HepG2 (cell line): ENCODE results near the gene AGAP1. TPM values are rescaled to one million over a fixed set of nuclear protein-coding genes. Genes with fewer than 3 reads are reported as not detected.

Source experiments
- ATAC-seq: fragments of 200-7000 bp; cut with Tn5 transposase; 3 replicates; pipeline ENCODE4 v1.9.1; 2020; ENCODE audit warnings: mild to moderate bottlenecking, moderate library complexity
- BruUV-seq: library from RNA; stranded (reverse); fragments of 400-500 nt; replicated peaks from 2 replicates; lab custom pipeline; 2021; lab: Mats Ljungman, UMichigan
- CTCF ChIA-PET: fragments of 300-600 bp; formaldehyde crosslinking; extraction: SDS; loops from one replicate; lab custom pipeline; 2021; ENCODE audit warnings: low total read pairs, inconsistent platforms, low intra/inter-chr PET ratio; lab: Yijun Ruan, JAX
- POLR2A ChIA-PET: fragments of 350-600 bp; sonication (Branson Sonifier 250); formaldehyde crosslinking; loops from one replicate; lab custom pipeline; 2020; ENCODE audit warnings: antibody characterized with exemption, inconsistent platforms; lab: Yijun Ruan, JAX
- DNase-seq: peaks from one replicate; pipeline ENCODE4 v3.0.0-alpha.2; 2015; ENCODE audit warnings: low spot score
- FAIRE-seq: peaks from 3 replicates; lab custom pipeline; 2011; peaks lifted over from hg19 to GRCh38; lab: Jason Lieb, UNC
- H2AFZ ChIP-seq: one replicate; pipeline ENCODE4 v1.6.1; 2011; ENCODE audit warnings: low read length, inconsistent platforms
- H3K27ac ChIP-seq: fragments of 300-600 bp; 3 replicates; pipeline ENCODE4 v1.8.0; 2011; ENCODE audit warnings: mixed run types, mild to moderate bottlenecking, mixed read lengths, low read length, inconsistent platforms; ENCODE audit not compliant: insufficient read depth; ENCODE audit errors: extremely low read length
- H3K27me3 ChIP-seq, 2 experiments: fragments of 200-600 bp in 1 of 2; 2 replicates in 1 of 2; 3 replicates in 1 of 2; pipeline versions ENCODE4 v1.6.0 to v1.8.0; 2011; ENCODE audit warnings: low read length in 2 of 2, mild to moderate bottlenecking in 2 of 2, moderate library complexity in 2 of 2, inconsistent platforms in 1 of 2; ENCODE audit not compliant: insufficient read depth in 2 of 2, control insufficient read depth in 1 of 2
- H3K36me3 ChIP-seq, 2 experiments: fragments of 200-600 bp in 1 of 2; replicated peaks in 1 of 2; 2 replicates in 1 of 2; 3 replicates in 1 of 2; pipeline versions ENCODE4 v1.5.1 to v1.8.0; 2011; ENCODE audit warnings: low read length in 2 of 2, inconsistent platforms in 1 of 2; ENCODE audit not compliant: insufficient read depth in 2 of 2, control insufficient read depth in 1 of 2
- H3K4me1 ChIP-seq: 2 replicates; pipeline ENCODE4 v1.5.1; 2012; ENCODE audit warnings: low read length, inconsistent platforms; ENCODE audit not compliant: insufficient read depth
- H3K4me2 ChIP-seq: 2 replicates; pipeline ENCODE4 v1.6.0; 2011; ENCODE audit warnings: low read depth, low read length, inconsistent platforms
- H3K4me3 ChIP-seq, 3 experiments: fragments of 200-600 bp in 1 of 3; sonication (generic), shearing (Covaris generic) in 1 of 3; replicated peaks in 1 of 3; 2 replicates each; pipeline ENCODE4 v1.5.1; 2011 to 2016; ENCODE audit warnings: low read length in 3 of 3, inconsistent platforms in 2 of 3, low read depth in 2 of 3, mild to moderate bottlenecking in 2 of 3, control low read depth in 1 of 3, mixed read lengths in 1 of 3; ENCODE audit not compliant: insufficient read depth in 1 of 3
- H3K79me2 ChIP-seq: one replicate; pipeline ENCODE4 v1.6.1; 2011; ENCODE audit warnings: low read length, inconsistent platforms; ENCODE audit not compliant: insufficient read depth
- H3K9ac ChIP-seq: 2 replicates; pipeline ENCODE4 v1.6.0; 2011; ENCODE audit warnings: mild to moderate bottlenecking, low read depth, low read length, inconsistent platforms; ENCODE audit not compliant: insufficient read depth
- H3K9me3 ChIP-seq: 2 replicates; pipeline ENCODE4 v1.5.1; 2012; ENCODE audit warnings: mild to moderate bottlenecking, low read length
- H4K20me1 ChIP-seq: 2 replicates; pipeline ENCODE4 v1.6.0; 2011; ENCODE audit warnings: inconsistent platforms, mild to moderate bottlenecking, low read length, moderate library complexity; ENCODE audit not compliant: insufficient read depth
- ARNT ChIP-seq: fragments of 450-650 bp; IDR thresholded peaks from 2 replicates; pipeline ENCODE4 v1.6.1; 2017
- FOSL1 ChIP-seq: sonication (generic); formaldehyde crosslinking; IDR thresholded peaks from 2 replicates; pipeline ENCODE4 v1.9.0; 2021; ENCODE audit warnings: missing genetic modification reagents, borderline replicate concordance
- NFIC ChIP-seq: IDR thresholded peaks from 2 replicates; pipeline ENCODE4 v1.6.1; 2012; ENCODE audit warnings: mild to moderate bottlenecking, low read length, inconsistent platforms
- NR2F2 ChIP-seq: IDR thresholded peaks from 2 replicates; pipeline ENCODE4 v1.6.1; 2012; ENCODE audit warnings: low read depth, inconsistent platforms, borderline replicate concordance
- RAD21 ChIP-seq: fragments of 450-650 bp; formaldehyde crosslinking; IDR thresholded peaks from 2 replicates; pipeline ENCODE4 v1.5.0; 2020; ENCODE audit warnings: mild to moderate bottlenecking
- RFX1 ChIP-seq: fragments of 450-650 bp; IDR thresholded peaks from 2 replicates; pipeline ENCODE4 v1.6.1; 2017
- TBP ChIP-seq: sonication (generic); formaldehyde crosslinking; IDR thresholded peaks from 2 replicates; pipeline ENCODE4 v1.5.0; 2020; ENCODE audit warnings: missing genetic modification reagents
- TOPORS ChIP-seq: sonication (generic); formaldehyde crosslinking; IDR thresholded peaks from 2 replicates; pipeline ENCODE4 v1.8.0; 2023; ENCODE audit warnings: mild to moderate bottlenecking, missing genetic modification reagents
- ZNF256 ChIP-seq: sonication (generic); formaldehyde crosslinking; conservative IDR thresholded peaks from 2 replicates; pipeline ENCODE4 v1.4.0; 2020; ENCODE audit warnings: missing genetic modification reagents
- ZNF33A ChIP-seq: sonication (generic); formaldehyde crosslinking; IDR thresholded peaks from 2 replicates; pipeline ENCODE4 v1.5.1; 2020; ENCODE audit warnings: missing genetic modification reagents, mild to moderate bottlenecking, moderate library complexity, borderline replicate concordance
- WGBS: methylation state at CpG from one replicate; pipeline ENCODE4 v1.1.6; 2017; ENCODE audit warnings: low lambda C conversion rate; 5-methylcytosine and 5-hydroxymethylcytosine counted together
- in situ Hi-C: cut with HindIII; loops from 2 replicates; pipeline ENCODE4 v1.10.0; 2017; ENCODE audit warnings: low pct_unique_long_range_greater_than_20kb; ENCODE audit not compliant: extremely low pct_ligation_motif_present
- intact Hi-C: fragments of 100-400 bp; cut with micrococcal nuclease; formaldehyde crosslinking; loops from one replicate; pipeline ENCODE4 v1.10.0; 2022; ENCODE audit not compliant: unreplicated experiment
- polyA plus RNA-seq, 8 experiments: library from polyadenylated mRNA; depleted of rRNA in 3 of 8; stranded (reverse) in 7 of 8; unstranded in 1 of 8; fragments of >200 nt; fragmentation: Illumina TruSeq in 4 of 8; extraction: Trizol in 4 of 8; gene quantifications; 2 replicates each; pipeline versions ENCODE4 v1.2.1 to v1.2.3, GENCODE V29; 2011 to 2016; ENCODE audit warnings: low read depth in 4 of 8, missing spikeins in 1 of 8, mixed read lengths in 1 of 8; ENCODE audit not compliant: insufficient read depth in 1 of 8
- total RNA-seq, 5 experiments: library from RNA; depleted of rRNA; stranded (reverse); fragments of >200 nt; fragmentation: Illumina TruSeq; extraction: Trizol; gene quantifications; 2 replicates each; pipeline ENCODE4 v1.2.3, GENCODE V29; 2016; ENCODE audit warnings: low read depth in 1 of 5
- TF ChIP-seq, protein P1 (sequence below): sonication (generic); formaldehyde crosslinking; conservative IDR thresholded peaks from 2 replicates; pipeline ENCODE4 v1.4.0; 2020; ENCODE audit warnings: missing genetic modification reagents
- TF ChIP-seq, protein P2 (sequence below): sonication (generic); formaldehyde crosslinking; IDR thresholded peaks from 2 replicates; pipeline ENCODE4; 2020; ENCODE audit warnings: missing genetic modification reagents, mild to moderate bottlenecking, borderline replicate concordance
- TF ChIP-seq, protein P3 (sequence below): sonication (generic); formaldehyde crosslinking; IDR thresholded peaks from 2 replicates; pipeline ENCODE4 v1.8.0; 2022; ENCODE audit warnings: mild to moderate bottlenecking, missing genetic modification reagents; ENCODE audit not compliant: insufficient replicate concordance
- TF ChIP-seq, protein P4 (sequence below): sonication (generic); formaldehyde crosslinking; IDR thresholded peaks from 2 replicates; pipeline ENCODE4 v1.5.0; 2020; ENCODE audit warnings: missing genetic modification reagents, mild to moderate bottlenecking, borderline replicate concordance

Gene AGAP1
- total and polyA plus RNA-seq, 2 of the 13 experiments (the other 11 are each of a cell fraction or from before 2014, with no cell fraction given) = 21.2 to 32.7 TPM

DNA sequence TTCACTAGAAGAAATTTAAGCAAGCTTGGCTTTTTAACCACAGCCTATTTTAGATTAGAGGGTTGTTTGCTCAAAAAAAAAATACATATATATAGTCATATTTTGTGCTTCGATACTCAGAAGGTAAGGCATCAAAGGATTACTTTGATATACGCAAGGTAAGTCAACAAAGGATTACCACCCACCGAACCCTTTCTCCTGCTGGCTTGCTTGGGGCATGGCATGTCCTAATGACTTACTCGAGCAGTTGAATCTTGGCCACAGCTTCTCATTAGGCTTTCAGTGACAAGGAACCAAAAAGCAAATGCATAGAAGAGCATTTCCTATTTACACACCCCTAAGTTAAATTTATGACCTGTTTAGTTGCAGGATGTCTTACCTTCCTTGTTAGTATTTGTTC, 295.7 kb downstream of the AGAP1 start:
- POLR2A ChIA-PET = no interaction called here
- H3K4me1 ChIP-seq = no peaks in the 10 kb centered on the region
- TF ChIP-seq RFX1 = no peak
- TF ChIP-seq ARNT = no peak
- TF ChIP-seq TOPORS (CRISPR knock-in tag) = no peak
- TF ChIP-seq, protein P1, sequence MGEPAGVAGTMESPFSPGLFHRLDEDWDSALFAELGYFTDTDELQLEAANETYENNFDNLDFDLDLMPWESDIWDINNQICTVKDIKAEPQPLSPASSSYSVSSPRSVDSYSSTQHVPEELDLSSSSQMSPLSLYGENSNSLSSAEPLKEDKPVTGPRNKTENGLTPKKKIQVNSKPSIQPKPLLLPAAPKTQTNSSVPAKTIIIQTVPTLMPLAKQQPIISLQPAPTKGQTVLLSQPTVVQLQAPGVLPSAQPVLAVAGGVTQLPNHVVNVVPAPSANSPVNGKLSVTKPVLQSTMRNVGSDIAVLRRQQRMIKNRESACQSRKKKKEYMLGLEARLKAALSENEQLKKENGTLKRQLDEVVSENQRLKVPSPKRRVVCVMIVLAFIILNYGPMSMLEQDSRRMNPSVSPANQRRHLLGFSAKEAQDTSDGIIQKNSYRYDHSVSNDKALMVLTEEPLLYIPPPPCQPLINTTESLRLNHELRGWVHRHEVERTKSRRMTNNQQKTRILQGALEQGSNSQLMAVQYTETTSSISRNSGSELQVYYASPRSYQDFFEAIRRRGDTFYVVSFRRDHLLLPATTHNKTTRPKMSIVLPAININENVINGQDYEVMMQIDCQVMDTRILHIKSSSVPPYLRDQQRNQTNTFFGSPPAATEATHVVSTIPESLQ (CRISPR knock-in tag) = no peak
- TF ChIP-seq, protein P2, sequence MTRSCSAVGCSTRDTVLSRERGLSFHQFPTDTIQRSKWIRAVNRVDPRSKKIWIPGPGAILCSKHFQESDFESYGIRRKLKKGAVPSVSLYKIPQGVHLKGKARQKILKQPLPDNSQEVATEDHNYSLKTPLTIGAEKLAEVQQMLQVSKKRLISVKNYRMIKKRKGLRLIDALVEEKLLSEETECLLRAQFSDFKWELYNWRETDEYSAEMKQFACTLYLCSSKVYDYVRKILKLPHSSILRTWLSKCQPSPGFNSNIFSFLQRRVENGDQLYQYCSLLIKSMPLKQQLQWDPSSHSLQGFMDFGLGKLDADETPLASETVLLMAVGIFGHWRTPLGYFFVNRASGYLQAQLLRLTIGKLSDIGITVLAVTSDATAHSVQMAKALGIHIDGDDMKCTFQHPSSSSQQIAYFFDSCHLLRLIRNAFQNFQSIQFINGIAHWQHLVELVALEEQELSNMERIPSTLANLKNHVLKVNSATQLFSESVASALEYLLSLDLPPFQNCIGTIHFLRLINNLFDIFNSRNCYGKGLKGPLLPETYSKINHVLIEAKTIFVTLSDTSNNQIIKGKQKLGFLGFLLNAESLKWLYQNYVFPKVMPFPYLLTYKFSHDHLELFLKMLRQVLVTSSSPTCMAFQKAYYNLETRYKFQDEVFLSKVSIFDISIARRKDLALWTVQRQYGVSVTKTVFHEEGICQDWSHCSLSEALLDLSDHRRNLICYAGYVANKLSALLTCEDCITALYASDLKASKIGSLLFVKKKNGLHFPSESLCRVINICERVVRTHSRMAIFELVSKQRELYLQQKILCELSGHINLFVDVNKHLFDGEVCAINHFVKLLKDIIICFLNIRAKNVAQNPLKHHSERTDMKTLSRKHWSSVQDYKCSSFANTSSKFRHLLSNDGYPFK (CRISPR knock-in tag) = no peak
- TF ChIP-seq NR2F2 = no peak
- no peak for TF ChIP-seq ZNF256 (CRISPR knock-in tag)
- TF ChIP-seq ZNF33A = no peak
- TF ChIP-seq RAD21 (CRISPR knock-in tag) = no peak
- TF ChIP-seq NFIC = no peak
- TF ChIP-seq TBP (CRISPR knock-in tag) = no peak
- TF ChIP-seq, protein P3, sequence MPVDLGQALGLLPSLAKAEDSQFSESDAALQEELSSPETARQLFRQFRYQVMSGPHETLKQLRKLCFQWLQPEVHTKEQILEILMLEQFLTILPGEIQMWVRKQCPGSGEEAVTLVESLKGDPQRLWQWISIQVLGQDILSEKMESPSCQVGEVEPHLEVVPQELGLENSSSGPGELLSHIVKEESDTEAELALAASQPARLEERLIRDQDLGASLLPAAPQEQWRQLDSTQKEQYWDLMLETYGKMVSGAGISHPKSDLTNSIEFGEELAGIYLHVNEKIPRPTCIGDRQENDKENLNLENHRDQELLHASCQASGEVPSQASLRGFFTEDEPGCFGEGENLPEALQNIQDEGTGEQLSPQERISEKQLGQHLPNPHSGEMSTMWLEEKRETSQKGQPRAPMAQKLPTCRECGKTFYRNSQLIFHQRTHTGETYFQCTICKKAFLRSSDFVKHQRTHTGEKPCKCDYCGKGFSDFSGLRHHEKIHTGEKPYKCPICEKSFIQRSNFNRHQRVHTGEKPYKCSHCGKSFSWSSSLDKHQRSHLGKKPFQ (CRISPR knock-in tag) = no peak
- TF ChIP-seq, protein P4, sequence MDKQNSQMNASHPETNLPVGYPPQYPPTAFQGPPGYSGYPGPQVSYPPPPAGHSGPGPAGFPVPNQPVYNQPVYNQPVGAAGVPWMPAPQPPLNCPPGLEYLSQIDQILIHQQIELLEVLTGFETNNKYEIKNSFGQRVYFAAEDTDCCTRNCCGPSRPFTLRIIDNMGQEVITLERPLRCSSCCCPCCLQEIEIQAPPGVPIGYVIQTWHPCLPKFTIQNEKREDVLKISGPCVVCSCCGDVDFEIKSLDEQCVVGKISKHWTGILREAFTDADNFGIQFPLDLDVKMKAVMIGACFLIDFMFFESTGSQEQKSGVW = no peak
- no peak for TF ChIP-seq FOSL1 (CRISPR knock-in tag)

More for the DNA sequence above, 295.7 kb downstream of the AGAP1 start:
- ATAC-seq (no peak), FAIRE-seq (no peak), DNase-seq (no peak)
- Histone ChIP-seq H2AFZ (no peak overlapping the region), H3K79me2 (no peaks in the 10 kb centered on the region), H3K4me3 (no peak overlapping the region), H3K36me3 (peaks cover 6 to 21% of the 10 kb centered on the region in 2 experiments; a peak in 4 of 5 replicates), H3K9ac (no peak overlapping the region), H3K4me2 (no peak overlapping the region), H3K9me3 (no peaks in the 10 kb centered on the region), H4K20me1 (no peaks in the 10 kb centered on the region), H3K27me3 (no peaks in the 10 kb centered on the region), H3K27ac (no peak overlapping the region)
- CTCF ChIA-PET = no interaction called here
- BruUV-seq = no TSS peak
- WGBS = 92% methylated on average over 4 of the region's 4 CpGs
- in situ Hi-C loops = no loop called here
- intact Hi-C loops = loop anchor here (2.0 kb wide), 1 partner anchor 33 kb away; no protein-coding TSS in a partner anchor
